ACC112 (cell line): ENCODE measurements around the gene HDGFL3.
"Not testable (repeated sequence)": the region's sequence is repeated elsewhere in the genome, so short reads cannot be mapped to it uniquely, and the experiment has no call there.

ENCODE experiments used
- H2AFZ ChIP-seq: fragments of 200-600 bp; sonication (generic); one replicate; pipeline ENCODE4 v1.6.0; 2017; ENCODE audit warnings: antibody characterized with exemption, low read length; ENCODE audit not compliant: unreplicated experiment
- H3K27ac ChIP-seq: fragments of 200-600 bp; sonication (generic); 2 replicates; pipeline ENCODE4 v1.5.1; 2014; ENCODE audit warnings: low read depth, mild to moderate bottlenecking, antibody characterized with exemption, low read length, moderate library complexity
- H3K27me3 ChIP-seq: fragments of 200-600 bp; sonication (generic); 2 replicates; pipeline ENCODE4 v1.6.1; 2014; ENCODE audit warnings: mild to moderate bottlenecking, antibody characterized with exemption, low read length, moderate library complexity, mixed read lengths; ENCODE audit not compliant: insufficient read depth
- H3K36me3 ChIP-seq: fragments of 200-600 bp; sonication (generic); 2 replicates; pipeline ENCODE4 v1.6.1; 2016; ENCODE audit warnings: mild to moderate bottlenecking, antibody characterized with exemption, low read length, moderate library complexity, mixed read lengths; ENCODE audit not compliant: insufficient read depth
- H3K4me1 ChIP-seq: fragments of 200-600 bp; sonication (generic); one replicate; pipeline ENCODE4 v1.6.1; 2016; ENCODE audit warnings: low read length, mixed read lengths; ENCODE audit not compliant: insufficient read depth, unreplicated experiment, control insufficient read depth
- H3K4me3 ChIP-seq: fragments of 200-600 bp; sonication (generic); 2 replicates; pipeline ENCODE4 v1.5.1; 2014; ENCODE audit warnings: mild to moderate bottlenecking, low read depth, low read length
- H3K79me2 ChIP-seq: fragments of 200-600 bp; sonication (generic); one replicate; pipeline ENCODE4 v1.6.0; 2016; ENCODE audit warnings: low read length; ENCODE audit not compliant: control insufficient read depth, unreplicated experiment, insufficient read depth

The HDGFL3 gene

DNA sequence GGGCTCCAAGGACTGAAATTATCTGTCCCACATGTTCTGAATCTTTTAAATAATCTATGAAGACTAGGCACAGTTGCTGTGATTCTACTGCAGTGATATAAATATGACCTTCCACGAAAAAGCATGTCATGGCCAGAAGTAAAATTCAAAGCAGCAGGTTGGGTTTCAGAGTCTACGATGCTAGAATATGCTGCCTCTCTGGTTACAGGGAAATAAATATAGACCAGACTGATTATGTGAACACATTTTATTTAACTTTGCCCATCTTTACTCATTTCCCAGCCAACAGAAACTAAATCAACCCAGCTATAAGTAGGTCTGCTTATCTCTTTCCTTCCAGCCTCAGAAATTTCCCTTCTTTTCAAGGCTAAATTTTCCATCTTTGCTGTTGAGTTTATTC lies 120.0 kb downstream of the HDGFL3 start:
- H2AFZ ChIP-seq, result no peak overlapping the region
- no peaks in the 10 kb centered on the region for H3K36me3 ChIP-seq
- no peak overlapping the region for H3K27ac ChIP-seq
- no peaks in the 10 kb centered on the region for H3K27me3 ChIP-seq
- peaks cover 5% of the 10 kb centered on the region for H3K4me1 ChIP-seq
- no peak overlapping the region for H3K4me3 ChIP-seq
- no peaks in the 10 kb centered on the region for H3K79me2 ChIP-seq

DNA sequence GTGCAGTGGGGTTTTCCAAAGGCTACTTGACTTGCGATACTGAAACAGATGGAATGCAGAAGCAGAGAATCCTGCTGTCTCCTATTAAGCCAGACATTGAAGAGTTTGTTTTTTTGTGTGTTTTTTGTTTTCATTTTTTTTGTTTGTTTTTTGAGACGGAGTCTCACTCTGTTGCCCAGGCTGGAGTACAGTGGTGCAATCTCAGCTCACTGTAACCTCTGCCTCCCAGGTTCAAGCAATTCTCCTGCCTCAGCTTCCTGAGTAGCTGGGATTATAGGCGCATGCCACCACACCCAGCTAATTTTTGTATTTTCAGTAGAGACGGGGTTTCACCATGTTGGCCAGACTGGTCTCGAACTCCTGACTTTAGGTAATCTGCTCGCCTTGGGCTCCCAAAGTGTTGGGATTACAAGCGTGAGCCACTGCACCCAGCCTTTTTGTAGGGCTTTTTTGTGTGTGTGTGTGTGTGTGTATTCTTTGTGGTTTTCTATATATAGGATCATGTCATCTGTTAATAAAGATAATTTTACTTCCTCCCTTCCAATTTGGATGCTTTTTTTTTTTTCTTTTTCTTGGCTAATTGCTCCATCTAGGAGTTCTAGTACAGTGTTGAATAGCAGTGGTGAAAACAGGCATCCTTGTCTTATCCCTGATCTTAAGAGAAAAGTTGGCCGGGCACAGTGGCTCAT lies 121.6 kb downstream of the HDGFL3 start:
- not testable (repeated sequence) for H3K79me2 ChIP-seq, H2AFZ ChIP-seq, H3K4me1 ChIP-seq, H3K27ac ChIP-seq, H3K27me3 ChIP-seq, H3K36me3 ChIP-seq, H3K4me3 ChIP-seq

DNA sequence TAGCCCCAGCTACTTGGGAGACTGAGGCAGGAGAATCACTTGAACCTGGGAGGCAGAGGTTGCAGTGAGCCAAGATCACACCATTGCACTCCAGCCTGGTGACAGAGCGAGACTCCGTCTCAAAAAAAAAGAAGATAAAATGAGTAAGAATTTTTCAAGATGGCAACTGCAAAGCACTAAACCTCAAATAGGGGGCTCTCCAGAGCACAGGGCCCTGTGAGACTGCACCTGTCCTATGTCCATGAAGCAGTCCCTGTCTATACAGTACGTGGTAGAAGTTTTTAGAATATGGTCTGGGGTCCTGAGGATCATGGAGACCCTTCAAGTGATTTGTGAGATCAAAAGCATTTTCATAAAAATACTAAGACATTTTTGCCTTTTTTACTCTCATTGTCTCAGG lies 122.2 kb downstream of the HDGFL3 start:
- not testable (repeated sequence) for H3K4me3 ChIP-seq, H3K27ac ChIP-seq, H3K4me1 ChIP-seq, H3K36me3 ChIP-seq, H2AFZ ChIP-seq, H3K79me2 ChIP-seq
- peaks cover 10% of the 10 kb centered on the region for H3K27me3 ChIP-seq

DNA sequence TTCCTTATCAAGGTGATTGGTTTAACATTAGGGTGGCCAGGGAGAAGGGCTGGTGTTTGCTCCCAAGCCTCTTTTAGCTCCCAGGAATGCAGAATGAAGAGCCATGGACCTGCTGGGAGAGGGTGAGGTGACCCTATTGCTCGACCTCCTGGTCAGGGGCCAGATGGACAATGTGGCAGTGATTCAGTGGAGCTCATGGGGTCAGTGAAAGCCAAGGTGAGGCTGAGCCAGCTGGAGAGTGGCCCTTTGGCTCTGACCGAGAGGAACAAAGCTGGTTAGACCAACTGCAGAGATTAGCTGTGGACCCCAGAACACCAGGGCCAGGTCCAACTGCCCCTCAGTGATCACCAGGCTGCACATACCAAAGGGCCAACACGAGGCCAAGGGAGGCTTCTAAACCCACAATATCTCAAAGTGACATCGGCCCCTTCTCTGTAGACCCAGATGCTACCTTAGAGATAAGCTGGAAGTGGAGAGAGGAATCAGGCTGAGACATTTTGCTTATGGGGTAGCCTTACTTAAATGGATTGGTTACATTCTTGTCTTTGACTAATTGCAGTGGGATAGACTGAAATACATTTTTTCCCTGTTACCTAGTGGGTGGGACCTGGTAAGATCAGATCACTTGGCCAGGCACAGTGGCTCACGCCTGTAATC lies 124.8 kb downstream of the HDGFL3 start:
- Histone ChIP-seq H3K27me3 (peaks cover 35% of the 10 kb centered on the region), H3K27ac (no peak overlapping the region), H3K4me3 (no peak overlapping the region), H3K36me3 (no peaks in the 10 kb centered on the region), H2AFZ (no peak overlapping the region), H3K4me1 (no peaks in the 10 kb centered on the region), H3K79me2 (no peaks in the 10 kb centered on the region)

DNA sequence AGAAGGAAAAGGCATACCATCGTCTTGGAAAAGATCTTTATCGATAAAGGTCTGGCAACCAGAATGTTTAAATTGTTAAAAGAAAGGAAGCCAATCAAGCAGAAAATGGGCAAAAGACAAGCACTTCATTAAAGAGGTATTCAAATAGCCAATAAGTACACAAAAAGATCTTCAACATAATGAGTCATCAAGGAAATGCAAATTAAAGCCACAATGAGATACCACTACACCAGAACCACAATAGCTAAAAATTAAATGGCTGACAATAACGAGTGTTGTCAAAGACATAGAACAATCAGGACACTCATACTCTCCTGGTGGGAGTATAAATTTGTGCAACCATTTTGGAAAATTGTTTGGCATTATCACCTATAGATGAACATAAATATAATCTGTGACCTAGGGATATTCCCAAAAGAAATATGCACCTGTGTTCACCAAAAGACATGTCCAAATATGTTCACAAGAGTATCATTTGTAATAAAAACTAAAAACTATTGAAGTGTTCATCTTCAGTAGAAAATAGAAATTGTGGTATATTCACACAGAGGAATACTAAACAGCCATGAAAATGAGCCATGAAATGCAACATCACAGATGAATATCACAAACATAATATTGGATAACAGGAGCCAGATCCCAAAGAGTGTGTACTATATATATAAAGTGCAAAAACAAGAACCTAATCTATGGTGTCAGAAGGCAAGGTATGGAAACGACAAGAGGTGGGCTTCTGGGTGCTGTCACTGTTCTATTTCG lies 126.2 kb downstream of the HDGFL3 start:
- peaks cover 44% of the 10 kb centered on the region for H3K27me3 ChIP-seq
- no peak overlapping the region for H3K27ac ChIP-seq
- H2AFZ ChIP-seq, result no peak overlapping the region
- no peaks in the 10 kb centered on the region for H3K36me3 ChIP-seq
- no peak overlapping the region for H3K4me3 ChIP-seq
- H3K79me2 ChIP-seq, result no peaks in the 10 kb centered on the region
- H3K4me1 ChIP-seq, result no peaks in the 10 kb centered on the region

DNA sequence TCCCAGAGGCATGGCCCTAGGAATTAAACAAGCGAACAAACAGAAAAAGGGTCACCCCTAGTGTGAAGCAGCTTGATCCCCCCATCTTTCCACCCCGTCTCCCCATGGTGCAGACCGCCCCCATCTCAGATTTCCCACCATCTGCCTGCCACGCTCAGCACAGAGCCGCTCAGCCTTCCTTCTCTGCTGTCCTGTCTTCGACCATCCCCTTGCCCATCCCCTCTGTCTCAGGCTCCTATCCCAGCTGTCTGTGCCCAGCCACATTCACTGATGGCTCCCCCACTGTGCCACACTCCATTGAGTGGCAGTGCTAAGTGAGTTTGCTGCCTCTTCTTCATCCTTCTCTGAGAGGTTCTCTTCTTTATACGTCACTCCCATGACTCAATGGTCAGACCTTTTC lies 128.9 kb downstream of the HDGFL3 start:
- Histone ChIP-seq H3K27me3 (peaks cover 44% of the 10 kb centered on the region), H2AFZ (no peak overlapping the region), H3K79me2 (no peaks in the 10 kb centered on the region), H3K4me1 (no peaks in the 10 kb centered on the region), H3K36me3 (no peaks in the 10 kb centered on the region), H3K27ac (no peak overlapping the region), H3K4me3 (no peak overlapping the region)
